Endodermal cell (in vitro differentiated cells): ENCODE data around the gene WSCD1. TPM values are rescaled to one million over a fixed set of nuclear protein-coding genes. Genes with fewer than 3 reads are reported as not detected.

Experiments used
- DNase-seq: peaks from one replicate; pipeline ENCODE4 v3.0.0-alpha.2; 2017
- H3K27ac ChIP-seq: 2 replicates; pipeline ENCODE4 v1.5.1; 2013; ENCODE audit warnings: mild to moderate bottlenecking, low read depth, low read length, moderate library complexity
- H3K27me3 ChIP-seq: 2 replicates; pipeline ENCODE4 v1.6.1; 2013; ENCODE audit warnings: mild to moderate bottlenecking, low read length, moderate library complexity; ENCODE audit not compliant: insufficient read depth, control insufficient read depth, poor library complexity, severe bottlenecking
- H3K36me3 ChIP-seq: 2 replicates; pipeline ENCODE4 v1.7.0; 2013; ENCODE audit warnings: mild to moderate bottlenecking, low read length, moderate library complexity; ENCODE audit not compliant: control insufficient read depth, insufficient read depth
- H3K4me1 ChIP-seq: one replicate; pipeline ENCODE4 v1.7.0; 2013; ENCODE audit warnings: low read length; ENCODE audit not compliant: control insufficient read depth, insufficient read depth
- H3K4me3 ChIP-seq: 2 replicates; pipeline ENCODE4 v1.5.1; 2013; ENCODE audit warnings: mild to moderate bottlenecking, low read length, moderate library complexity
- H3K9ac ChIP-seq: 2 replicates; pipeline ENCODE4 v1.6.1; 2013; ENCODE audit warnings: mild to moderate bottlenecking, low read length, moderate library complexity; ENCODE audit not compliant: poor library complexity, severe bottlenecking; ENCODE audit errors: extremely low read depth
- H3K9me3 ChIP-seq: 2 replicates; pipeline ENCODE4 v1.6.1; 2013; ENCODE audit warnings: mild to moderate bottlenecking, low read length, moderate library complexity; ENCODE audit not compliant: control insufficient read depth
- H3K27ac Mint-ChIP-seq: 2 replicates; pipeline ENCODE4 v1.8.0; 2020; ENCODE audit warnings: mixed read lengths
- H3K27me3 Mint-ChIP-seq: 2 replicates; pipeline ENCODE4 v1.8.0; 2021; ENCODE audit warnings: mild to moderate bottlenecking, mixed read lengths; ENCODE audit not compliant: insufficient read depth
- H3K36me3 Mint-ChIP-seq: 2 replicates; pipeline ENCODE4 v1.8.0; 2020; ENCODE audit warnings: low read depth, mixed read lengths
- H3K4me1 Mint-ChIP-seq: 2 replicates; pipeline ENCODE4 v1.8.0; 2020; ENCODE audit warnings: mixed read lengths
- H3K4me3 Mint-ChIP-seq: 2 replicates; pipeline ENCODE4 v1.8.0; 2020; ENCODE audit warnings: mild to moderate bottlenecking, moderate library complexity, mixed read lengths
- H3K9me3 Mint-ChIP-seq: 2 replicates; pipeline ENCODE4 v1.8.0; 2020; ENCODE audit warnings: mild to moderate bottlenecking, mixed read lengths
- CTCF ChIP-seq: fragments of 200-600 bp; sonication (generic); conservative IDR thresholded peaks from 2 replicates; pipeline ENCODE4 v1.5.0; 2021; ENCODE audit warnings: antibody characterized with exemption, mild to moderate bottlenecking
- WGBS, 2 experiments: methylation state at CpG; one replicate each; pipeline versions ENCODE4 v1.1.5 to v1.1.7; 2013; ENCODE audit warnings: missing lambda C conversion rate in 2 of 2, mixed read lengths in 1 of 2; ENCODE audit not compliant: insufficient coverage in 1 of 2, insufficient read length in 1 of 2; 5-methylcytosine and 5-hydroxymethylcytosine counted together
- total RNA-seq, 2 donors: library from RNA; stranded (reverse); fragmentation: NEBNext Ultra II Directional in 1 of 2; extraction: Animal tissue kit (Norgen Biotek cat#: 25700) in 1 of 2; gene quantifications; 2 replicates in 1 of 2; 3 replicates in 1 of 2; pipeline ENCODE4 v1.2.1, GENCODE V29; 2021

WSCD1 gene
- total RNA-seq, 2 donors from 2014 or later: 6.5 to 7.7 TPM

DNA sequence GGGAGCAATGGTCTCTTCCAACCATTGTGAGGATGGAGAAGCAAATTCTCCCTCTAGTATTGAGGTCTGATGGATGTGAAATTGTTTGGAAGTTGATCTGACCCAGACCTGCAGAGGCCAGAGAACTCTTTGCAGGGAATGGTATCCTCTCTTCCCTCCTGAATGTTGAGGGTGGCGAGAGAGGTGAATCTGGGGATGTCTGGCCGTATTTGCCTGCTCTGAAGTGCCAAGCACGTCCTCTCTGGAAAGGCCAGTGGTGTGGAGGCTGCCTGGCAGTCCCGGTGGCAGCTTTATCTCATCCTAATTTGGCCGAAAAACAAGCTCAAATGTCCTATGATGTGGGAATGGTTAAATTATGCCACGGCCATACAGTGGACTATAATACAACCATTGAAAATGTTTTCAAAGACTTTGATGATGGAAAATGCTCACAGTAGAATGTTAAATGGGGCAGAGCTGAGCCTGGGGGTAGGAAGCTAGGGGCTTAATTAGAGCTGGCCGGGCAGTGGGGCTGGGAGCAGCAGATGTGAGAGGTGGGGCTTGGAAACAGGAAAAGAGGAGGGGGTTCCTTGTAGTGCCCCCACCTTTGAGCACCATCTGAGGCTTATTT is 30.8 kb downstream of the WSCD1 start:
- peaks cover 2% of the 10 kb centered on the region for H3K9me3 Mint-ChIP-seq
- whole genome bisulfite sequencing, 2 experiments: 85 to 97% methylated on average over 4 to 7 of the region's 7 CpGs
- peaks cover 93% of the 10 kb centered on the region for H3K27me3 Mint-ChIP-seq

GRCh38 chr17:6101706-6102105 is 31.5 kb downstream of the WSCD1 start:
- Histone ChIP-seq H3K4me1 (peaks cover 20% of the 10 kb centered on the region), H3K36me3 (no peaks in the 10 kb centered on the region), H3K27me3 (peaks cover 40% of the 10 kb centered on the region), H3K9ac (no peak overlapping the region), H3K9me3 (peaks cover 6% of the 10 kb centered on the region), H3K4me3 (peak overlapping the region; percentile 26), H3K27ac (no peak overlapping the region)
- peak; percentile 85 for DNase-seq
- H3K27ac Mint-ChIP-seq: peak overlapping the region; percentile 1
- no peak overlapping the region for H3K4me3 Mint-ChIP-seq
- peaks cover 6% of the 10 kb centered on the region for H3K36me3 Mint-ChIP-seq
- no peak for TF ChIP-seq CTCF
- WGBS, 2 experiments: 20 to 37% methylated on average over 2 to 10 of the region's 10 CpGs
- peaks cover 7% of the 10 kb centered on the region for H3K9me3 Mint-ChIP-seq
- peaks cover 48% of the 10 kb centered on the region for H3K4me1 Mint-ChIP-seq
- peaks cover 91% of the 10 kb centered on the region for H3K27me3 Mint-ChIP-seq

More for the DNA sequence above, 30.8 kb downstream of the WSCD1 start:
- H3K27ac ChIP-seq: no peak overlapping the region
- H3K36me3 ChIP-seq: peaks cover 1% of the 10 kb centered on the region
- H3K4me1 Mint-ChIP-seq: peaks cover 48% of the 10 kb centered on the region
- TF ChIP-seq CTCF: no peak
- no peak overlapping the region for H3K9ac ChIP-seq
- DNase-seq: no peak
- H3K27me3 ChIP-seq: peaks cover 43% of the 10 kb centered on the region
- no peak overlapping the region for H3K4me3 ChIP-seq
- H3K4me3 Mint-ChIP-seq: no peak overlapping the region
- H3K4me1 ChIP-seq: peaks cover 22% of the 10 kb centered on the region
- H3K27ac Mint-ChIP-seq: peak overlapping the region; percentile 1
- H3K9me3 ChIP-seq: no peaks in the 10 kb centered on the region
- H3K36me3 Mint-ChIP-seq: peaks cover 2% of the 10 kb centered on the region

DNA sequence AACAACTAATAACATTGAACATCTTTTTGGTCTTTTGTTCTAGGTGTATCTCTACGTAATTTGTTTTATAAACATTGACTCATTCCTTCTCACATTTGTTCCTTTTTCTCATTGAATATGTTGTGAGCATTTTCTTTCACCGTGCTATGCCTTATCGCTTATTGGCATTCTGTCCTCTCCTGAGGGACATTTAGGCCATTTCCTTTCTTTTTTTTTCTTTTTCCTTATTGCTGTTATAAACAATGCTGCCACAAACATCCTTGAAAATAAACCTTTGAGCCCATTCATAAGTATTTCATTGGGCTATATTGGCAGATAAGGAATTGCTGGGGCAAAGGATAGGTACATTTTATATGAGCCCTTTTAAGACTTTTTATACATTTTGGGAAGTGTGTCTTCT is 32.4 kb downstream of the WSCD1 start:
- Mint-ChIP-seq H3K4me3 (no peak overlapping the region), H3K4me1 (peaks cover 44% of the 10 kb centered on the region), H3K9me3 (peaks cover 8% of the 10 kb centered on the region), H3K27ac (no peak overlapping the region), H3K27me3 (peaks cover 91% of the 10 kb centered on the region), H3K36me3 (peaks cover 7% of the 10 kb centered on the region)
- DNase-seq: no peak
- 92 to 100% methylated on average over 3 of the region's 3 CpGs for WGBS, 2 experiments
- Histone ChIP-seq H3K27ac (no peak overlapping the region), H3K9ac (no peak overlapping the region), H3K9me3 (peaks cover 6% of the 10 kb centered on the region), H3K27me3 (peaks cover 32% of the 10 kb centered on the region), H3K36me3 (no peaks in the 10 kb centered on the region), H3K4me3 (no peak overlapping the region), H3K4me1 (peaks cover 17% of the 10 kb centered on the region)
- TF ChIP-seq CTCF: no peak
